ENCODE measurements around the gene SHC2.

Gene SHC2

DNA sequence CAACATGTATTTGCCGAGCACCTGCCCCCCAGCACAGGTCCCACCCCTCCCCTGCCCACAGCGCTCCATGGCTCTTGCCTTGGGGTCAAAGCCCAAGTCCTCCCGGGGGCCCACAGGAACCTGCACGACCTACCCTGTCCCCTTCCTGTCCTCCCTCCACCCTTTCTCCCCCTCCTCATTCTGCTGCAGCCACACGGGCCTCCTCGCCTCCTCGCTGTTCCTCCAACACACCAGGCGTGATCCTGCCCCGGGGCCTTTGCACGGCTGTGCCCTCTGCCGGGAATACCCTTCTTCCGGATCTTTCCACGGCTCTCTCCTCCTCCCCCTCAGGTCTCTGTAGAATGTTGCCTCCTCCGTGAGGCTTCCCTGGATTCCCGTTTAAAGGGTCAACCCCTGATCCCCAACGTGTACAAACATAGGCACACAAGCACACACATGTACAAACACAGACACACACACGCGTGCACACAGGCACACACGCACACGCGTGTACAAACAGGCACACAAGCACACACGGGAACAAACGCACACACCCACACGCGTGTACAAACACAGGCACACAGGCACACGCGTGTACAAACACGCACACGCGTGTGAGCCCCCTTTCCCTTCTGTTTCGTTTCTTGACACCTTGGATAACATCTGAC, 38.3 kb upstream of the SHC2 start:
- H2AFZ ChIP-seq (ENCODE audit: low read length) = no peak overlapping the region
- no peak overlapping the region for H3K27ac ChIP-seq (ENCODE audit: low read depth, low read length, poor library complexity, severe bottlenecking)
- H3K9me2 ChIP-seq (ENCODE audit: low read depth, low read length) = no peaks in the 10 kb centered on the region
- no peaks in the 10 kb centered on the region for H3K4me1 ChIP-seq (ENCODE audit: insufficient read depth, low read length, severe bottlenecking)
- no peaks in the 10 kb centered on the region for H3F3A ChIP-seq (ENCODE audit: insufficient read depth, low read length)
- no peaks in the 10 kb centered on the region for H3K36me3 ChIP-seq (ENCODE audit: insufficient read depth, low read length)
- H3K4me2 ChIP-seq (ENCODE audit: low read length) = no peak overlapping the region
- H3K9ac ChIP-seq (ENCODE audit: low read length) = no peak overlapping the region
- TF ChIP-seq EZH2 (IDR thresholded peaks at IDR 0.05; ENCODE audit: borderline replicate concordance, low read length) = no peak
- TF ChIP-seq, protein P1, sequence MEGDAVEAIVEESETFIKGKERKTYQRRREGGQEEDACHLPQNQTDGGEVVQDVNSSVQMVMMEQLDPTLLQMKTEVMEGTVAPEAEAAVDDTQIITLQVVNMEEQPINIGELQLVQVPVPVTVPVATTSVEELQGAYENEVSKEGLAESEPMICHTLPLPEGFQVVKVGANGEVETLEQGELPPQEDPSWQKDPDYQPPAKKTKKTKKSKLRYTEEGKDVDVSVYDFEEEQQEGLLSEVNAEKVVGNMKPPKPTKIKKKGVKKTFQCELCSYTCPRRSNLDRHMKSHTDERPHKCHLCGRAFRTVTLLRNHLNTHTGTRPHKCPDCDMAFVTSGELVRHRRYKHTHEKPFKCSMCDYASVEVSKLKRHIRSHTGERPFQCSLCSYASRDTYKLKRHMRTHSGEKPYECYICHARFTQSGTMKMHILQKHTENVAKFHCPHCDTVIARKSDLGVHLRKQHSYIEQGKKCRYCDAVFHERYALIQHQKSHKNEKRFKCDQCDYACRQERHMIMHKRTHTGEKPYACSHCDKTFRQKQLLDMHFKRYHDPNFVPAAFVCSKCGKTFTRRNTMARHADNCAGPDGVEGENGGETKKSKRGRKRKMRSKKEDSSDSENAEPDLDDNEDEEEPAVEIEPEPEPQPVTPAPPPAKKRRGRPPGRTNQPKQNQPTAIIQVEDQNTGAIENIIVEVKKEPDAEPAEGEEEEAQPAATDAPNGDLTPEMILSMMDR (IDR thresholded peaks at IDR 0.05; ENCODE audit: low read length) = no peak
- no peak overlapping the region for H3K4me3 ChIP-seq (ENCODE audit: low read depth, low read length, poor library complexity, severe bottlenecking)
- no peaks in the 10 kb centered on the region for H3K79me2 ChIP-seq (ENCODE audit: insufficient read depth, low read length)
- H3K27me3 ChIP-seq (ENCODE audit: insufficient read depth, low read length) = no peaks in the 10 kb centered on the region
- 0 out of 2 replicates have a peak, but pooled peaks cover 3% of the 10 kb centered on the region for H3K9me3 ChIP-seq (ENCODE audit: low read length)
- H4K20me1 ChIP-seq (ENCODE audit: insufficient read depth, low read length) = no peaks in the 10 kb centered on the region

DNA sequence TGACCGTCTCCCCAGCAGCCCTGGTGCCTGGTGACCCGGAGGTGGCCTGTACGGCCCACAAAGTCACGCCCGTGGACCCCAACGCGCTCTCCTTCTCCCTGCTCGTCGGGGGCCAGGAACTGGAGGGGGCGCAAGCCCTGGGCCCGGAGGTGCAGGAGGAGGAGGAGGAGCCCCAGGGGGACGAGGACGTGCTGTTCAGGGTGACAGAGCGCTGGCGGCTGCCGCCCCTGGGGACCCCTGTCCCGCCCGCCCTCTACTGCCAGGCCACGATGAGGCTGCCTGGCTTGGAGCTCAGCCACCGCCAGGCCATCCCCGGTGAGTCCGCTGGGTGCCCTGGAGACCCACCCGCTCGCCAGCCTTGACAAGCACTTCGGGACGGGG, 37.7 kb upstream of the SHC2 start:
- Histone ChIP-seq H4K20me1 (ENCODE audit: insufficient read depth, low read length) (no peaks in the 10 kb centered on the region), H3K4me2 (ENCODE audit: low read length) (no peak overlapping the region), H2AFZ (ENCODE audit: low read length) (no peak overlapping the region), H3K27ac (ENCODE audit: low read depth, low read length, poor library complexity, severe bottlenecking) (no peak overlapping the region), H3K36me3 (ENCODE audit: insufficient read depth, low read length) (no peaks in the 10 kb centered on the region), H3K9me2 (ENCODE audit: low read depth, low read length) (no peaks in the 10 kb centered on the region), H3K79me2 (ENCODE audit: insufficient read depth, low read length) (no peaks in the 10 kb centered on the region), H3F3A (ENCODE audit: insufficient read depth, low read length) (no peaks in the 10 kb centered on the region), H3K9me3 (ENCODE audit: low read length) (0 out of 2 replicates have a peak, but pooled peaks cover 3% of the 10 kb centered on the region), H3K4me3 (ENCODE audit: low read depth, low read length, poor library complexity, severe bottlenecking) (no peak overlapping the region), H3K4me1 (ENCODE audit: insufficient read depth, low read length, severe bottlenecking) (no peaks in the 10 kb centered on the region), H3K27me3 (ENCODE audit: insufficient read depth, low read length) (no peaks in the 10 kb centered on the region), H3K9ac (ENCODE audit: low read length) (no peak overlapping the region)
- TF ChIP-seq EZH2 (IDR thresholded peaks at IDR 0.05; ENCODE audit: borderline replicate concordance, low read length) = no peak
- TF ChIP-seq, protein P1 (IDR thresholded peaks at IDR 0.05; ENCODE audit: low read length) = no peak

DNA sequence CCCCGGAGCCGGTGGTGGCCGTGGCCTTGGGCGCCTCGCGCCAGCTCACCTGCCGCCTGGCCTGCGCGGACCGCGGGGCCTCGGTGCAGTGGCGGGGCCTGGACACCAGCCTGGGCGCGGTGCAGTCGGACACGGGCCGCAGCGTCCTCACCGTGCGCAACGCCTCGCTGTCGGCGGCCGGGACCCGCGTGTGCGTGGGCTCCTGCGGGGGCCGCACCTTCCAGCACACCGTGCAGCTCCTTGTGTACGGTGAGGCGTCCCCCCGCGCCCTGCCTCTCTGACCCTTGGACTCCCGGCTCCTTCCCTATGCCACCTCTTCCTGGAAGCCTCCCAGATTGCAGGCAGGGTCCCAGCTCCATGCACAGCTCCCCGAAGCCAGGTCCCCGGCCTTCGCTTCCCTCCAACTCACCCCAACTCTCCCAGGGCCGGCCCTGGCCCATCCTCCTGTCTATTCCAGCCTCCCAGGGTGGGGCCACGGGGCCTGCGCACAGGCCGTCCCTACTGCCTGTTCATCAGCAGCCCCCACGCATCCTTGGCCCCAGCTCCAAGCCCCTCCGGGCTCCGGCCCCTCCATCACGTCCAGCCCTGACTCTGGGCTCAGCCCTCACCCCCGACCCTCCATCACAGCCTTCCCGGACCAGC, 37.2 kb upstream of the SHC2 start:
- Histone ChIP-seq H3K79me2 (ENCODE audit: insufficient read depth, low read length) (no peaks in the 10 kb centered on the region), H2AFZ (ENCODE audit: low read length) (no peak overlapping the region), H3K27ac (ENCODE audit: low read depth, low read length, poor library complexity, severe bottlenecking) (no peak overlapping the region), H3K9me2 (ENCODE audit: low read depth, low read length) (no peaks in the 10 kb centered on the region), H4K20me1 (ENCODE audit: insufficient read depth, low read length) (no peaks in the 10 kb centered on the region), H3K36me3 (ENCODE audit: insufficient read depth, low read length) (no peaks in the 10 kb centered on the region), H3K27me3 (ENCODE audit: insufficient read depth, low read length) (no peaks in the 10 kb centered on the region), H3K9ac (ENCODE audit: low read length) (no peak overlapping the region), H3K4me3 (ENCODE audit: low read depth, low read length, poor library complexity, severe bottlenecking) (no peak overlapping the region), H3K4me1 (ENCODE audit: insufficient read depth, low read length, severe bottlenecking) (no peaks in the 10 kb centered on the region), H3K4me2 (ENCODE audit: low read length) (no peak overlapping the region), H3K9me3 (ENCODE audit: low read length) (0 out of 2 replicates have a peak, but pooled peaks cover 3% of the 10 kb centered on the region), H3F3A (ENCODE audit: insufficient read depth, low read length) (no peaks in the 10 kb centered on the region)
- TF ChIP-seq EZH2 (IDR thresholded peaks at IDR 0.05; ENCODE audit: borderline replicate concordance, low read length) = no peak
- TF ChIP-seq, protein P1 (IDR thresholded peaks at IDR 0.05; ENCODE audit: low read length) = no peak
